ENCODE results near the gene TGFBRAP1.

TGFBRAP1 gene

DNA sequence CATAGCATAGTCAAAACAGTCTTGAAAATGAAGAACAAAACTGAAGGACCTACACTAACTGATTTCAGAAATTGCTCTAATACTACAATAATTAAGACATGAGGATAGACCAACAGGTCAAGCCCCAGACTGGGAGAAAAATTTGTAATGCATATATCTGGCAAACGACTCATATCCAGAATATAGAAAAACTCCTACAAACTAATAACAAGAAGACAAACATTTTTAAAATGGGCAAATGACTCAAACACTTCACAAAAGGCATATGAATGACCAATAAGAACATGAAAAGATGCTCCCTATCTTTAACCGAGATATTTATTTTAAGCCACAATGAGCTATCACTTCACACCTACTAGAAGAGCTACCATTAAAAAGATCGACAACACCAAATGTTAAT lies 14.2 kb downstream of the TGFBRAP1 start:
- DNase-seq (ENCODE audit: extremely low read depth in 1 of 2, low read depth in 1 of 2) = no peak

DNA sequence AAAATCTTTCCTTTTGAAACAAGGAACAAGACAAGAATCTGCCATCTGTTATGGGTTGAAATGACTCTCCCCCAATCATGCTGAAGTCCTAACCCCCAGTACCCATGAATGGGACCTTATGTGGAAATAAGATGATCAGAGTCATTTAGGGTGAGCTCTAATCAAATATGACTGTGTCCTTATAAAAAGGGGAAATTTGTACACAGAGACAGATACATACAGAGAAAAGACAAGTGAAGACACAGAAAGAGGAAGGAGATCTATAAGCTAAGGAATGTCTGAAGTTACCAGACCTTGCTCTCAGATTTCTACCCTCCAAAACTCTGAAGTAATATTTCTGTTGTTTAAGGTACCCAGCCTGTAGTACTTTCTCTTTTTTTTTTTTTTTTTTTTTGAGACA lies 15.7 kb downstream of the TGFBRAP1 start:
- DNase-seq (ENCODE audit: extremely low read depth in 1 of 2, low read depth in 1 of 2) = no peak

DNA sequence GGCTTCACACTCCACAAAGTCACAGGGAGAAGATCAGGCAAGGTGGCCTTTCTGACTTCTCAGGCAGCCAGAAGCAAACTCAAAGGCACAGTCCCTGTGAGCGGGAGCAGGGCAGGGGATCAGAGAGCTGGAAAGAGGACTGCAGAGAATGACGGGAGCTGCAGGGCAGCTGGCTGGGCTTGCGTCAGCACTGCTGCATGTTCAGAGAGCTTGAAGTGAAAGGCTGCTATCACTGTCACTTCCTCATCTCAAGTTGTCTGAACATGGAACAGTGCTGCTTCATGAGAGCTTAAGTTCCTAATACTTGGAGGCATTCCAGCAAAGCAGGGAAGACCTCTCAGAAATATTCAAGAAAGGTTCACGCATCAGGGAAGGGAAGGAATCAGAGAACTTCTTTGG lies 20.4 kb downstream of the TGFBRAP1 start:
- DNase-seq (ENCODE audit: extremely low read depth in 1 of 2, low read depth in 1 of 2) = no peak

DNA sequence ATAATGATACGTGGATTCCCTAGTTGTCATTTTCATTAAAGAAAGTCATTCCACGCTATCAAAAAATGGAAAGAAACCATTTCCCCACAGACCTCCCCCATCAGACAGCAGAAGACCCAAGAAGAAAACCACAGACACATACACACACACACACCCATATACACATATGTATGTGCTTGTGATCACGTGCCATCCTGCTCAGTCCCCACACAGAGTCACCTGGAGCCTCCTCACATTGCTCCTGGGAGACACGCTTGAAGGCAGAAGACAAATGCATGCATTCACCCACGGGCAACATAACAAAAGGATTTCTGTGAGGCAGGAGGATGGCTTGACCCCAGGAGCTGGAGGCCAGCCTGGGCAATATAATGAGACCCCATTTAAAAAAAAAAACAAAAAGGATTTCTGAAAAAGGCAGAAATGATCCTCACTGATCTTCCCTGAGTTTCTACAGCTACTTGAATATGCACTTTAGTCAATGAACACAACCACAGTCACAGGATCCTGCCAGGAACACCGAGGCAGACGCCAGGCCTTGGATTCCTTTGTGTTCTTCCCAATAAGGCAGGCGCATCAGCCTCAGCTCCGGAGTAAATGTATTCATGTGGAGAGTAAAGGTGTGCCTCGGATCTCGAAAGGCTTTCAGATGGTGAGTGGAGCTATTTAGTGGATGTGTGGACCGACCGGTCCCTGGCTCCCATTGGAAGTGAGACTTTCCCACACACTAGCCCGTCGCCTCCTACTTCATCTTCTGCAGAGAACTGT lies 21.0 kb downstream of the TGFBRAP1 start:
- DNase-seq (ENCODE audit: extremely low read depth in 1 of 2, low read depth in 1 of 2) = no peak

DNA sequence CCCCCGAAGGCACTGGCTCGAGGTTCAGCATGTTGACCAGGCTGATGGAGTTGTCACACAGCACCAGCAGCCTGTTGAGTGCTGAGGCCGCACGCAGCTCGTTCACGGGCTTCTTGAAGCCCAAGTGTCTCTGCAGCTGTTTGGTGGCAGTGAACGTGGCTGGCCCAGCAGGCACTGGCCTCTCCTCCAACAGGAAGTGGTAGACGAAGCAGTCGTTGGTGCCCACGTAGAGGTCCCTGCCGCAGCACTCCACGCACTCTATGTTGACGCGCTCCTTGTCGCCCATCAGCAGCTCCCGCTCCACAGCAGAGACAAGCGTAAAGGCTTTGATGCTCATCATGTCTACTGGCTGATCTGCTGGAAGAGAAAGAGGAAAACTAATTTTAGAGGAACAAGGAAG lies 21.6 kb downstream of the TGFBRAP1 start:
- DNase-seq (ENCODE audit: extremely low read depth in 1 of 2, low read depth in 1 of 2) = no peak

DNA sequence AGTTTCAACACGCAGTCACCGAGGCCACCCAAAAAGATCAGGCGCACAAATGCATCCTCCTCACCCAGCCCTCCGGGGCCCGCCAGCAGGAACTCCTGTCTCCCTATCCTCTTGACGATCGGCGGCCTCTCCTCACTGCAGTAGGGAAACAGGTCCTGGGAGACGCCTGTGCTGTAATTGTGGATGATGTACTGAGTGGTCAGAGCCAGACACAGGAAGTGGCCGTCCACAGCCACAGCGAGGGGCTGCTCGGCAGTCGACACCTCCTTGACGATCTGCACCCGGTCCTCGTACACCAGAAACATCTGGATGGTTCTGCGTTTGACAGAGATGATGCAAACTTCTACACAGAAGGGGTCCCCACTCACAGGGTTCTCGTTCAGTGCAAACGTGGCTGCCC lies 22.0 kb downstream of the TGFBRAP1 start:
- no peak for DNase-seq (ENCODE audit: extremely low read depth in 1 of 2, low read depth in 1 of 2)

DNA sequence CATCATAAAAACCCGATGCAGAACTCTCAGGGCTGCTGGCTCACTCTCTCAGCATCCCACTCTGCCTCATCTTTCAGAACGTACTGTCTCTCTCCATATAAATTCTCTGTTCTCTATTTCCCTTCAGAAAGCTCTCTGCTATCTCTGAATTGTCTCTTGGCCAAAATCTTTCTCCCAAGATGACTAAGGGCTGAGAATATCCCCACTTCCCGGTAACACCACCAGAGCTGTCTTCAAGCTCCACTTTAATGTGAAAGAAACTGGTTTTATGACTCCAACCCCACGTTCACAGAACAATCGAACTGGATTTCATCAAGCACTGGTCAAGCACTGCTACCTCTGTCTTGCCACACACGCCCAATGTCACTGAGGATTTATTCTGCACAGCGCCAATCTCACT lies 22.4 kb downstream of the TGFBRAP1 start:
- DNase-seq (ENCODE audit: extremely low read depth in 1 of 2, low read depth in 1 of 2) = no peak

DNA sequence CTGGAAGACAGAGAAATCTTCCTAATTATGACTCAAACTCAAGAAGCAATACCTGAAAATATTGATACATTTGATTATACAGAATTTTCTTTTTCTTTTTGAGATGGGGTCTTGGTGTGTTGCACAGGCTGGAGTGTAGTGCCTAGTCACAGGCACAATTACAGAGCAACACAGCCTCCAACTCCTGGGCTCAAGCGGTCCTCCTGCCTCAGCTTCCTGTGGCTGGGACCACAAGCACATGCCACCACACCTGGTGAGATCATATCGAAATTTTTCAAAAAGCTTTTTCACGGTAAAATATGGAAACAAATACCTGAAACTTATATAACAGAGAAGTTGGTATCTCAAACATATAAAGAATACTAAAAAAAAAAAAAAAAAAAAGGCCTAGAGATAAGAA lies 27.9 kb downstream of the TGFBRAP1 start:
- no peak for DNase-seq (ENCODE audit: extremely low read depth in 1 of 2, low read depth in 1 of 2)

DNA sequence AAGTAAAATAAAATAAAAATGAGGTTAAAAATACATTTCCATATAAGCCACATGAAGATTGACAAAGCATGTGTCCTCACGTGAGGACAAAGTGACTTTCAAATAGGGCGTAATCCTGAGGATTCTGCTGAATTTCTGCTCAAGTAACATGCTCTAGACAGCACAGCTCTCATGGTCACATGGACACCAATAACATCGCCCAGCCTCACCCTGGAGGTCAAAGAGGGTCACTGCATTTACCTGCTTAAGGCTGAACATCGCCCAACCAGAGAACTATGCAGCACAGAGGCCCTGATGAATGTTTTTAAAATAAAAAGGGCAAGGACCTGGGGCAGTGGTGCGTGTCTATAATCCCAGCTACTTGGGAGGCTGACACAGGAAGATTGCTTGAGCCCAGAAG lies 30.2 kb downstream of the TGFBRAP1 start:
- no peak for DNase-seq (ENCODE audit: extremely low read depth in 1 of 2, low read depth in 1 of 2)

DNA sequence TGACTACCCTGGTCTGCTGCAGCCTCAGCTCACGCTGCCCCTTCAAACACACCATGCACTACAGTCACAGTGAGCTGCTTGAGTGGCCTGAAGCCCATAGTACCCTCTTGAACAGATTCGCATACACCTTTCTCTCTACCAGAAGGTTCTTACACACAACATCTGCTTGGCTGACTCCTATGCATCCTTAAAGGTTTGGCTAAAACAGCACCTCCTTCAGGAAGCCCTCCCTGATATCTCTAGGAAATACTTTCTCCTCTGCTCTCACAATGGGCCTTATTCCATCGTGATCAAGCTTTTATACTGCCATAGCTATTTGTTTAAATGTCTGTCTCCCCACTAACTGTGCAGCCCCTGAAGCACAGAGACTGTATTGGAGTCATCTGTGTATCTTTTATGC lies 31.5 kb downstream of the TGFBRAP1 start:
- no peak for DNase-seq (ENCODE audit: extremely low read depth in 1 of 2, low read depth in 1 of 2)

DNA sequence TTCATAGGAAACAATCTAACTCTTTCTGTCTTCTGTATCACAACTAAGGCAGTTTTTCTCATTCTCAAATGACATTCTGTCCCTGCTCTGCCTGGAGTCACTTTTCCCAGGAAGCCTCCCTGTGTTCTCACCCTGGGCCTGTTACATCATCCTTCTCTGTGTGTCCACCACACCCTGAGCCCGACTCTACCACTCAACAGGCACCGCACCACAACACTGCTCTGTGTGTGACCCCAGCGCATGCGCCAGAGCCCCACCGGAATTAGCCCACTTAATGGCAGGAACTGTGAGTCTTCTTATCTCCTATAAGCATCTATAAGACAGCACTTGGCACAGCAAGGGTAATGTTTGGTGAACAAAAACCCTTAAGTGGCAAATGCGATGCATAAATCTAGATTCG lies 32.3 kb downstream of the TGFBRAP1 start:
- DNase-seq (ENCODE audit: extremely low read depth in 1 of 2, low read depth in 1 of 2) = no peak

DNA sequence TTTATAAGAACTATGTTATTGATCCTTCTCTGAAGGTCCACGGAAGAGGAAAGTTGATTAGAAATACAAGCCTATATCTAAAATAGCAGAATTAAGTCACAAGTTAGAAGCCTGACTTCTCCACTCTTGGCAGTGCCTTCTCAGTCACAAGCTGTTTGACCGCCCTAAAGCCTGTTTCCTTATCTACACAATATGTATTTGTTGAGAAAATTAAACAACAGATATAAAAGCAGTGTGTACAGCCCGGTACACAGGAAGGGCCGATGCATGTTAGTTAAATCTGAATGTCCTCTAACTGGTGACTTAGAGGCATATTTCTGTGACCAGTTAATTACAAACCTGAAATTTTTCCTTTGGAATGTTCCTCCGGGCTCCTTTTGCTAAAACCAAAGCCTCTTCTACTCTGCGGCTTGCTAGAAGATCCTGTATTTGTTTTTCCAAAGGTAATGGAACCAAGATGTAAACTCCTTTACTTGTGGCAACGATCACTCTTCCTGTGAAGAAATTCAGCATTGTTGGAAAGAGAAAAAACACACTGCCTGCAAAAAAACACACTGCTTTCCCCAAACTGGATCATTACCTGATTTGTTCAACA lies 33.4 kb downstream of the TGFBRAP1 start:
- no peak for DNase-seq (ENCODE audit: extremely low read depth in 1 of 2, low read depth in 1 of 2)

DNA sequence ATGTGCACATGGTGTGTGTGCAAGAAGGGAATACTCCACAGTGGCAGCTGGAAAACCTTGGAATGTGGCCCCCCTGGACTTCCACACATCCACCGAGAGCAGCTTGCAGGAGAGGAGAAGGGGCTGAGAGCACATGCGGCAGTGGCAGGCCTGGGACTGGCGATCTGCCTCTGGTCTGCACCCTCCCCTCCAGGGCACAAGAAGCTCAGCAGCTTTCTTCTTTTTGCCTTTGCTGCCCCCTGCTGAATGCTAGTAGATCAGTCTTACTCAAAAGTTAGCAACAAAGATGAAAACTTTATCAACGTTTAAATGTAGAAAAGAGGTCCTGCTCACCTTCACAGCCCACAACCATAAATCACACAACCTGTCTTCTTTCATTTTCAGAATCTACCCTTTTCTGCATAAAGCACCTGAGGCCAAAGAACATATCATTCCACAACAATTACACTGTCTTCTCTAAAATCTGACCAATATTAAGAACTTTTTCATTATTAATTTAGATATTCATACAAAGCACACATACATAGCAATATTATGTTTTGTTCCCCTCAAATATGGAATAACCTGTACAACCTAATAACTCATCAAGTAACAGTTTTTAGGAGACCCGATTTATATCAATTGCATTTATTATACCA lies 34.6 kb downstream of the TGFBRAP1 start:
- DNase-seq (ENCODE audit: extremely low read depth in 1 of 2, low read depth in 1 of 2) = no peak

DNA sequence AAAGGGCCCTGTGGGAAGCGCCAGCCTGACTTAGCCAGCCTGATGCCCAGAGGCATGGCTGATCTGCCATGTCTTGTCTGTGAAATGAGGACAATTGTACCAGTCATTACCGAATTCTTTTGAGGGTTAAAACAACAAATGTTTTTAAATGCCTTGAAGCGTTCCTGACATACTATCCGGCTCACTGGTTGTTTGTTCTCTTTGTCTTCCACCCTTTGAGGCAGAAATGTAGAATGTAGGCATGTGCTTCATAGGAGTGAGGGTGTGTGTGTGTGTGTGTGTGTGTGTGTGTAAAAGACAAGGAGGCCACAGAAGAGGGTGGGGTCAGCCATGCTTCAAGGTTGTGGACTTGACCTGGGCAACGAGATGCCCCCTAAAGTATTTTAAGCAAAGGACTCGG lies 35.5 kb downstream of the TGFBRAP1 start:
- DNase-seq (ENCODE audit: extremely low read depth in 1 of 2, low read depth in 1 of 2) = no peak

DNA sequence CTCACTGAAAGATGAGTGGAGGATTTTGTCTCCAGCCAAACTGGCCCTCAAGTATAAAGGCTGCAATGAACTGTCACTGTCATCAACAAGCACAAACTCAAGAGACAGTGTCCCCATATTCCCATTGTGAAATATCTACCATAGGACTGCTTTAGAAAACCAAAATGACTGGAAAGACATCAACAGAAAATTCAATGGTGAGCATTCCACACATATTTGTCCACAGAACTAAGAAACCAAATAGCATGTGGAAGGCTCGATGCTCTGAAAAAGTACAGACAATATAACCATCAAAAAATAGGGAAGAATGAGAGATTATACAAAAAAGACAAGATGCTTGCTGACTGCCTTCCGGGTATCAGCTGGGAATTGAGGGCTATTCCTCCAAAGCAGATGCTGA lies 37.6 kb downstream of the TGFBRAP1 start:
- no peak for DNase-seq (ENCODE audit: extremely low read depth in 1 of 2, low read depth in 1 of 2)

DNA sequence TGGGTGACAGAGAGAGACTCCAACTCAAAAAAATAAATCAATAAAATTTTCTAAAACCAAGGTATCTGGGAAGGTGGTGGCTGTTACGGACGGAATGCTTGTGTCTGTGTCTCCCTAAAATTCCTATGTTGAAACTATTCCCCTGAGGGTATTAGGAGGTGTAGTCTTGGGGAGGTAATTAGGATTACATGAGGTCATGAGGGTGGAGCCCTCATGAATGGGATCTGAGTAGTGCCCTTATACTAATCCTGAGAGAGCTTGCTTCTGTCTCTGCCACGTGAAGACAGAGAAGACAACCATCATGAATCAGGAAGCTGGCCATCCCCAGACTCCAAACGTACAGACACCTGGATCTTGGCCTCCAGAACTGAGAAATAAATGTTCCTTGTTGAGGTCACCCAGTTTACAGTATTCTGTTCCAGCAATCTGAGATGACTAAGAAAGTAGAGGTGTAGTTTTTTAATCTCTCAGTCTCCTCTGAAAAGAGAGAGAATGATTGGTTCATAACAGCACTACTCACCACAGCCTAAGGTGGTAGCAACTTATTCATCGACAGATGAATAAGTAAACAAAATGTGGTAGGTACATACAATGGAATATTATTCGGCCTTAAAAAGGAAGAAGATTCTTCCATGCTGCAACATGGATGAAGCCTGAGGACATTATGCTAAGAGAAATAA lies 38.4 kb downstream of the TGFBRAP1 start:
- DNase-seq (ENCODE audit: extremely low read depth in 1 of 2, low read depth in 1 of 2) = no peak

DNA sequence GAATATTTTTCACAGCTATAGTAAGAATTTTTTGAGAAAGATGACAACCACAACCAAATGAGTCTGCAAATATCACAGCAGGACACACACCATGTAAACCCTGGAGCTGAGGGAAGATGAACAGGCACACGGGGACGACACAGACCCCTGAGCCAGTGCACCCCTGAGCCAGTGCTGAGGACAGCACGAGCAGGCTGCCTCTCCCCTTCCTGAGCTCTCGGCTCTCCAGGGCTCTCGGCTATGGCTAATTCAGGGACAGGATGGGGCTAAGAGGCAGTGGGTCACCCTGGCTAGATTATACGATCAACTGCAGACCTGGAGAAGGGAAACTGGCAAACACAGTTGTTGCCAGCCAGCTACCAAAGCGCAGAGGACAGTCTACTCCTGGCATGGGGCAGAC lies 41.4 kb downstream of the TGFBRAP1 start:
- no peak for DNase-seq (ENCODE audit: extremely low read depth in 1 of 2, low read depth in 1 of 2)

DNA sequence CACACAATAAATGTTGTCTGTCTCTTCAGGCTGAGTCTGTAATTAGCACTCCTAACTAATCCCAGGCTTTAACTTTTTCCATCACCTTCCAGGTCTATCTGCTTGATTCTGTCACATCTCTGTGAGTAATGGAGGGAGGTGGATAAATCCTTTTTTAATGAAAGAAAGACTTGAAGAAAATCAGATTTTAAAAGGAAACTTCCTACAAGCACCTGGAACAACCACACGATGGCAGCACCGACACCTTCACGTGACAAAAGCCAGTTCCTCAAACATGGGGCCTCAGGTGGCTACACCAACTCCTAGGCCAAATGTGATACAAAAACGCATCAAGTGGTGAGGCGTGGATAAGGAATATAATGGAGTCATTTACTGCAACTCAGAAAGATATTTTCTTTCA lies 41.8 kb downstream of the TGFBRAP1 start:
- no peak for DNase-seq (ENCODE audit: extremely low read depth in 1 of 2, low read depth in 1 of 2)

DNA sequence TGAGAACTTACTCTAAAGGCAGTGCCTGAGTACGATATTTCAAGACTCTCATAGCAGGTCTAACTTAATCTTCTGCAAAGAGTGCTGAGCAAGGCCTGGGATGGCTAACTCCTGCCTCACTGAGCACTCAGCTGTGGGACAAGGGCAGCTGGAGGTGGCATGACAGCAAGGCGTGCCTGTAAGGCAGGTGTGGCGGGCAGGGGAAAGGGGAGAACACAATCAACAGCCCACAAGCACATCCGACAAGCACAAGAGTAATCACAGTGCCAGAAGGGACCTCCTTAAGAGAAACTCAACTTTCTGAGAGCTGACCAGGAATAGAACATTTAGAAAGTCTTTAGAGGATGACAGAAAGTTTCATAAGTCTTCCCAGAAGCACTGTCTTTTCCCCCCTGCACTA lies 46.0 kb downstream of the TGFBRAP1 start:
- DNase-seq (ENCODE audit: extremely low read depth in 1 of 2, low read depth in 1 of 2) = no peak

DNA sequence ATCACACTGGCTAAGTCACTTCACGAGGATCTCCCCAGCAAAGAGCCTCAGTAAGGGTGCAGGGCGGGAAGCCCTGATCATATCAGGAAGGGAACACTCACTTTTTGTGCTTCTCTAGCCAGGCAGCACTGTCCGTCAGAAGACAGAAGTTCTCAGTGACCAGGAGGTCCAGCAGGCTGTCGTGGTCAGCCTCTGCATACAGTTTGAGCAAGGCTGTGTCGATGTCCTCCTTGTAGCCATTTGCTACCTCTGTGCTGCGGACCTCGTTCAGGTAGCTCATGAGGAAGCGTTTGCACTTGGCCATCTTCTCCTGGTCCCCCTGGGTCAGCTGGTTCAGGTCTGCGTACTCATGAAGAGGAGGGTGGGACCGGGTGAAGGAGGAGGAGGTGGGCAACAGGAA lies 49.3 kb downstream of the TGFBRAP1 start:
- DNase-seq (ENCODE audit: extremely low read depth in 1 of 2, low read depth in 1 of 2) = no peak

DNA sequence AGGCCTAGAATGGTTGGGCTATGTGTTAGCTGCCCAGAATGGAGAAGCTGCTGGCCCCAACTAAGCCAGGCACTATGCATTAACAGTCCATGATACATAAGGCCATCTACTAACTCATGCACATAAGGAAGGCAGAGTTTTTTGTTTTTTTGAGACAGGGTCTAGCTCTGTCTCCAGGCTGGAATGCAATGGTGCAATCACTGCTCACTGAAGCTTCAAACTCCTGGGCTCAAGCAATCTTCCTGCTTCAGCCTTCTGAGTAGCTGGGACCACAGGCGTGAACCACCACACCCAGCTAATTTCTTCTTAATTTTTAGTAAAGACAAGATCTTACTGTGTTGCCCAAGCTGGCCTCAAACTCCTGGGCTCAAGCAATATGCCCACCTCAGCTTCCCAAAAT lies 50.4 kb downstream of the TGFBRAP1 start:
- no peak for DNase-seq (ENCODE audit: extremely low read depth in 1 of 2, low read depth in 1 of 2)

DNA sequence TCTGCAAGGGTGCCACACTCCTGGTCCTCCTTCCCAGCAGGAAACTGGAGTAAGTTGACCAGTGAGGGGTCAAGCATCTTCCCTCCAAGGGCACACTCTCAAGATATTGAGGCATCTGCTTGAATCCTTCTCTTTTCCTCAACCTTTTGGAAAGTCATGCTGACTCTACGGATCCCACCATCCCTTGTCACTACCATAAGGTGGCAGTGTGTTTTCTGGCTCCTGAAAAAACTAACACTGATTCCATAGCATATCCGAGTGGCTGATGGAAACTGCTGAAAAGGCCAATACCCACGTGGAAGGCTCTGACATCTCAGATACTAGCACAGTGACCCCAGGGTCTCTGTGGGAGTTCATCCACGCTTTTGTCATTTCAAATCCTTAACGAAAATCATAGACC lies 50.9 kb downstream of the TGFBRAP1 start:
- DNase-seq (ENCODE audit: extremely low read depth in 1 of 2, low read depth in 1 of 2) = no peak
